HL-60/S4 (cell line): ENCODE measurements around the gene FAM81A.

Experiments
- in situ Hi-C: fragments of 300-500 bp; cut with MboI; formaldehyde crosslinking; loops from 2 replicates; pipeline ENCODE4 v1.14.3; 2022; ENCODE audit warnings: low sequenced_read_pairs

FAM81A gene

DNA sequence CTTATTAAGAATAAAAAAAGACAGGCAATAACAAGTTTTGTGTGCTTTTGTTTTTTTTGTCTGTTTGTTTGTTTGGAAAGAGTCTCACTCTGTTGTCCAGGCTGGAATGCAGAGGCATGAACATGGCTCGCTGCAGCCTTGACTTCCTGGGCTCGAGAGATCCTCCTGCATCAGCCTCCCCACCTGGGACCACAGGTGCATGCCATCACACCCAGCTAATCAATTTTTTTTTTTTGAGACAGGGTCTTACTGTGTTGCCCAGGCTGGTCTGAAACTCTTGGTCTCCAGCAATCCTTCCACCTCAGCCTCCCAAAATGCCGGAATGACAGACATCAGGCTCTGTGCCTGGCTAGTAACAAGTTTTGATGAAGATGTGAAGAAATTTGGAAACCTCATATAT, 100.5 kb downstream of the FAM81A start:
- in situ Hi-C loops, result loop anchor here (25.0 kb wide), 1 partner anchor 99 kb away; no protein-coding TSS in a partner anchor

DNA sequence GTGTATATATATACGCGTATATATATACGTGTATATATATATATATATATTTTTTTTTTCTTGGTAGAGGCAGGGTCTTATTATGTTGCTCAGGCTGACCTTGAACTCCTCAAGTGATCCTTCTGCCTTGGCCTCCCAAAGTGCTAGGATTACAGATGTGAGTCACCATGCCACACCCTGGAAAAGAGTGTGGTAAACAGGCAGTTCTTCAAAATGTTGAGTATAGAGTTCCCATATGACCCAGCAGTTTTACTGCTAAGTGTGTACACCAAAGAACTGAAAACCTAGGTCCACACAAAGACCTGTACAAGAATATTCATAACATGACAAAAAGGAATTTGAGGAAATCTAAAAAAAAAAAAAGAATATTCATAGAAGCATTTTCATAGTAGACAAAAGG, 101.8 kb downstream of the FAM81A start:
- in situ Hi-C loops, result loop anchor here (25.0 kb wide), 1 partner anchor 98 kb away; no protein-coding TSS in a partner anchor

- in situ Hi-C loops, result loop anchor here (25.0 kb wide), 1 partner anchor 97 kb away; no protein-coding TSS in a partner anchor
Measured at GRCh38 chr15:59540654-59541053, 102.7 kb downstream of the FAM81A start.

DNA sequence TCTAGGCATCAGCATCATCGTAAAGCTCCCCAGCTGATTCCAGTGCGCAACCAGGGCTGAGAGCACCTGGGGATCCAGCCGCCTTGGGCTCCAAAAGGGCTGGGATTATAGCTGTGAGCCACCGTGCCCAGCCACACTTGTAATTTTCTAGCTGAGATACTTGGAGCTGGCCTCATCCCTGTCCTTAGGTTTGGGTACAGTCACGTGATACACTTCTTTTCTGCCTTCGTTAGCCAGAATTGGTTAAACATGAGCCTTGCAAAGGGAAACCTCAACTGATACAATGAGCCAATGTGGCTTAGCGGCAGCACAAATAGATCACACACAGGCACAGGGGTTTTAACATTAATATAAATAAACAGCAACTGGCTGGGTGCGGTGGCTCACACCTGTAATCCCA, 103.8 kb downstream of the FAM81A start:
- in situ Hi-C loops, result loop anchor here (25.0 kb wide), 1 partner anchor 96 kb away; no protein-coding TSS in a partner anchor

GRCh38 chr15:59543721-59544547, 105.9 kb downstream of the FAM81A start:
- in situ Hi-C loops, result loop anchor here (25.0 kb wide), 1 partner anchor 93 kb away; no protein-coding TSS in a partner anchor

DNA sequence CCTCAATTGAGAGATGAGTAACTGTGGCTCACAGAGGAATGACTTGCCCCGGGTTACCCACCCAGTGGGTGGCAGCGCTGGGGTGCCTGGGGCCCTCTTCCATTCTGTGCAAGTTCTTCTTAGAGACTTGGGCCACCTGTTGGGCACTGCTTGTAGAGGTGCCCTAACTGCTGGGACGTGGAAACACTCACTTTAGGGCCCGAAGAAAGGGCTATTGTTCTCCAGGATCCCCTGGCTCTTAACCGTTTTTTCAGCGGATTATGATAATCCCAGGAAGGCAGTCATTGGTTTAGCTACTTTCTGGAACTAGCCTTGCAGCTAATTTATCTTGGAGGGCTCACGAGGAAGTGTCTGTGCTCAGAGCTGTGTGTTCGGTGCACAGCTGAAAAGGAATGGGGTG, 107.6 kb downstream of the FAM81A start:
- in situ Hi-C loops, result loop anchor here (25.0 kb wide), 1 partner anchor 92 kb away; no protein-coding TSS in a partner anchor

DNA sequence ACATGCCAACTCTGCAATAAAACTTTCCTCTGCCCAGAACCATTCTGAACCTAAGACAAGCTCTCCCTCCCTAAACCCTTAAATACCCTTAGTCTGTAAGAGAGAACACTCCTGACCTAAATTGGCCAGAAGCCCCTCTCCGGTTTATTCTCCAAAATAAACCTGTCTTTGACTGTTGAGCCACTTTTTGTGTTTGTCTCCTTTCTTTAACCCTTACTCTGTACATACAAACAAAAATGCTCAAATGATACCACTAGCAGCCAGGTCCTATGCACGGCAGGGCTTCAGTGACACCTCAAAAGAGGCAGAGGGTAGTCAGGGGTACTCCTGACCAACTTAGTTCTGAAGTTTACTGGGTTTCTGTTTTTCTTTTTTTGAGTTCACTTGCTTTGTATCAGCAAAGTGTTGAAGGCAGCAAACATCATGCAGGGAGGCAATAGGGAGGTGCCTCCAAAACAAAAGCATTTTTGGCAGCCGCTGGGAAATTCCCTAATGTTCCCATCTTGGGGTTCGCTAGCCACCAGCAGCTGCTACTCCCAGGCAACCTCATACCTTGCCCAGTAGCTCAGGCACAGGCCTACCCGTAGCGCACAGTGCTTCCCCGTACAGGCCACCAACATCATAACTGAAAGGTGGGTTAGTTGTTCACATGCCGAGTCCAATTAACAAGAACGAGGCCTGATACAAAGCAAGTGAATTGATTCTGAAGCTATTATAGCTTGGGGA, 110.7 kb downstream of the FAM81A start:
- in situ Hi-C loops, result loop anchor here (25.0 kb wide), 1 partner anchor 89 kb away; no protein-coding TSS in a partner anchor

GRCh38 chr15:59549301-59550185, 111.6 kb downstream of the FAM81A start:
- in situ Hi-C loops, result loop anchor here (25.0 kb wide), 1 partner anchor 88 kb away; no protein-coding TSS in a partner anchor

DNA sequence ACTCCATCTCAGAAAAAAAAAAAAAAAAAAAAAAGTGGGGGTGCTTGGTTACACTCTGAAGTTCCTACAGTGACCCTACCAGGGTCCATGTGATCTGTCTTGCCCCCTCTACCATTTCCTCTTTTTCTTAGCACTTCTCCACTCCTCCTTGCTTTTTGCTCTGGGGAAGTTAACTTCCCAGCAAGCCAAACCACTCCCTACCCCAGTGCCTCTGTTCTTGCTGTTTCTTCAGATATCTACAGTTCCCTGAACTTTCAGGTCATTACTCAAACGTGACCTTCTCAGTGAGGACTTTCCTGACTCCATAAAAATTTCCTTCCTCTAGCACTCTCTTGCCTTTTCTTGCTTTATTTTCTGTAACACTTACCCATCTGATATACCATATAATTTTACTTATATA, 112.5 kb downstream of the FAM81A start:
- in situ Hi-C loops, result no loop called here

DNA sequence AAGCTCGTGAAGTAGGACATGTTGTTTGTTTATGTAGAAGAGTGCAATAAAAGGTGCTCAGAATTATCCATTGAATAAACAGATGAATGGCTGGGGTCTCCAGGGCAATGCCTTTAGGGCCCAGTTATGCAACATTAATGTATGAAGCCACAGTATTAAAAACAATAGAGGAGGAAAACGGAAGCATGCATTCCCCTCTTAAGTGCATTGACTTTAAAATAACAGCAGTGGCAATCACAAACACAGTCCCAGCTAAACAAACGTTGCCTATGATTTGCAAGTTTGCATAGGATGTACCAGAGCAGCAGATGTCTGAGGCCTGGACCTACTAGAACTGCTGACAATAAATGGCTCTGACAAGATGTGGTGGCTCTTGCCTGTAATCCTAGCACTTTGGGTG, 113.0 kb downstream of the FAM81A start:
- in situ Hi-C loops, result no loop called here

DNA sequence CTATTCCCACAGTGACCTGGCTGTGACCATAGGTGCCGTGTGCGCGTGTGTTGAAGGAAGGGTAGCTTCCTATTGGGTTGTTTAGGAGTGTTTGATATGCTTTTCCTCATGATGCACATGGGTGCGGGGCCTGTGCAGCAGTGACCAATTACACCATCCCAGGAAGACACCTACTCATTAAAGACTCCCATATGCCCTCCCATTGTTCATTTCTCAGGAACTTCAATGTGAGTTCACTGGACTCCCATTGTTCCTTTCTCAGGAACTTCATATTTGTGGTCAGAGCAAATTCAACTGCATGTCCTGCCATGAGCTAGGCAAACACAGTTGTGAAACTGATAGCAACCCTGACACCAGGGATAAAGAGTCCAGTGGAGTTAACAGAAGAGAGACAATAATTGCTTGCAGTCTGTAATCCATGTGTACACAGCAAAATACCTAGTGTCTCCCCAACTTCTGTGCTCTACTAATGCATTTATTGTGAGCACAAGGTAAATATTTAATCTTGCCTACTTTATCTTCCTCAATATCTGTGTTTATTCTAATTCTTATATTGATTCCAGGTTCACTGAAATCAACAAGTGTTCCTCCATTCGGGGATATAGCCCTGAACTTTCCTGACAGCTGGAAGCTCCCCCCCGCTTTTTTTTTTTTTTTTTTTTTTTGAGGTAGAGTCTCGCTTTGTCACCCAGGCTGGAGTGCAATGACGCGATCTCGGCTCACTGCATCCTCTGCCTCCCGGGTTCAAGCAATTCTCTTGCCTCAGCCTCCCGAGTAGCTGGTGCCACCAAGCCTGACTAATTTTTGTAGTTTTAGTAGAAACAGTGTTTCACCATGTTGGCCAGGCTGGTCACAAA, 116.1 kb downstream of the FAM81A start:
- in situ Hi-C loops, result no loop called here

DNA sequence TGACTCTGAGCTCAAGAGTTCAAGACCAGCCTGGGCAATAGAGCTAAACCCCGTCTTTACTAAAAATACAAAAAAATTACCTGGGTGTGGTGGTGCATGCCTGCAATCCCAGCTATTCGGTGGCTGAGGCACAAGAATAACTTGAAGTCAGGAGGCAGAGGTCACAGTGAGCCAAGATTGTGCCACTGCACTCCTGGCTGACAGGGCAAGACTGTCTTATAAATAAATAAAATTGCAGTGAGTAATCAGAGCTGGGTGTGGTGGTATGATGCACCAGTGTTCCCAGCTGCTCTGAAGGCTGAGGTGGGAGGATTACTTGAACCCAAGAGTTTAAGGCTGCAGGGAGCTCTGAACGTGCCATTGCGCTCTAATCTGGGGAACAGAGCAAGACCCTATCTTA, 117.7 kb downstream of the FAM81A start:
- in situ Hi-C loops, result no loop called here

GRCh38 chr15:59556380-59556779, 118.4 kb downstream of the FAM81A start:
- in situ Hi-C loops, result no loop called here

DNA sequence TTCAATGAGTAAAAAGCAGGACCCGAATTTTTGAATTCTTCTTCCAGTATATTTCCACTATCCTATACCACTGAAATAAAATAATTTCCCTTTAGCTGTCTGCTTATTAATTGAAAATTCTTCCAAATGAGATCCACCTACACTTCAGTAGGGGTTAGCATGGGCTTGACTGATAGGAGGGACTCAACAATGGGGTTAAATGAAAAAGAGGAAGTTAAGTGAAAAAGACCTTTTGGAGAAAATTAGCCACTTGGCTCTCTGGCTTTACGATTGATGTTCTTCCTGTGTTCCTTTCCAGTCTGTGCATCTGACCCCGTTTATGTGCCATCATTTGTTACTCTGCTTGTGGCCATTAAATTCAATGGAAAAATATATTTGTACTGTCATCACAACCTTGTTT, 119.6 kb downstream of the FAM81A start:
- in situ Hi-C loops, result no loop called here

DNA sequence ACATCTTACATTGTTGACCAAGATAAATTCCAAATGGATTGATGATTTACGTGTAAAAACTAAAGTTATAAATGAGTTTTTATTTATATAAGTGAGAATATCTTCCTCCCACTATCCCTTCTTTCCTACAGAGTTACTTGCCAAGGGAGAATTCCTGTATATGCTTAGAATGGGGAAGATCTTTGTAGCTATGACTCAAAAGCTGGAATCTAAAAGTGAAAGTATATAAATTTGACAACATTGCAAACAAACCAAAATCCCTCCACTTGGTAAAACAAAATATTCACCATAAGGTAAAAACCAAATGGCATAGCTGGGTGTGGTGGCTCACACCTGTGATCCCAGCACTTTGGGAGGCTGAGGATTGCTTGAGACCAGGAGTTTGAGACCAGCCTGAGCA, 120.9 kb downstream of the FAM81A start:
- in situ Hi-C loops, result no loop called here

DNA sequence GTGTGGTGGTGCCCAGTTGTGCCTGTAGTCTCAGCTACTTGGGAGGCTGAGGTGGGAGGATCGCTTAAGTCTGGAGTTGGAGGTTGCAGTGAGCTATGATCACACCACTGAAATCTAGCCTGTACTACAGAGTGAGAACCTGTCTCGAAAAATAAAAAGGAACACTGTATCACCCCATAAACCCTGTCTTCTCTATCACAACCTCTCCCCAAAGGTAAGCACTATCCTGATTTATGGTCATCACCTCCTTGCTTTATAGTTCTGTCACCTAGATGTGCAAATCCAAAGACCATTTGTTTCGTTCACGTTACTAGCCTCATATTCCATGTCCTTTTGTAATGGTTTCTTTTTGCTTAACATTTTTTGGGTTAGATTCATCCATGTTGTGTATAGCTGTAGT, 123.6 kb downstream of the FAM81A start:
- in situ Hi-C loops, result no loop called here

GRCh38 chr15:59562448-59563186, 124.6 kb downstream of the FAM81A start:
- in situ Hi-C loops, result no loop called here

- in situ Hi-C loops, result no loop called here
Measured at GRCh38 chr15:59565299-59565698, 127.3 kb downstream of the FAM81A start.

DNA sequence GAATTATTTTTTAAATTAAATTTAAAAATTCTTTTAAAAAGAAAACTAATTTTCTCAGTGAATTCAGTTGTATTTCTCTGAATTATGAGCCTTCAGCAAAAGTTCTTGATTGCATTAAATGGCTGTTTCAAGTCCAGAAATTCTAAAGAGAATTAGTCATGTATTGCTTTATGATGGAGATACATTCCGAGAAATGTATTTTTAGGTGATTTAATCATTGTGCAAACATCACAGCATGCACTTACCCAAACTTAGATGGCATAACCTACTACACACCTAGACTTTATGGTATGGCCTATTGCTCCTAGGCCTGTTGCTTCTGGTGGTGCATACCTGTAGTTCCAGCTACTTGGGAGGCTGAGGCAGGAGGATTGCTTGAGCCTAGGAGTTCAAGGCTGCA, 129.3 kb downstream of the FAM81A start:
- in situ Hi-C loops, result no loop called here
